ENCODE measurements around the gene POC1B. TPM values are rescaled to one million over a fixed set of nuclear protein-coding genes. Genes with fewer than 3 reads are reported as not detected.

The POC1B gene
- total and polyA plus RNA-seq, 2 experiments from 2014 or later = 8.3 to 15.0 TPM

DNA sequence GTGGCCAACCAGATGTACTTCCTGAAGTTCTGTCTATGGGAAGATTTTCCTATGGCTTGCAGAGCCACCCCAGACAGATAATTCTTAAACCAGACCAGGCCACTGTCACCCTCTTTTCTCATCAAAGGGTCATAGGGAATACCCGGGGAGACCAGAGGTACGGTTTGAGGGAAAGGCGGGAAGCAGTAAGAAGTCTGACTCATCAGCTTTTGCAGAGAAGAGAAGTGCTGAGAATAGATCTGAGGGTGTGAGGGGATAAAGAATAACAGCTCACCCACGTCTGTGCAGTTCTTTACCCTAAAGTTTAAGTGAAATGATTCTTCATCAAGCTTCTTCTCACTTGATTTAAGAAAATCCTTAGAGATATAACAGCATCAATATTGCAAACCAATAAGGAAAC, 21.3 kb upstream of the POC1B start:
- Histone ChIP-seq H3K36me3 (ENCODE audit: low read depth) (no peaks in the 10 kb centered on the region), H3K4me2 (ENCODE audit: unreplicated experiment) (no peak overlapping the region), H3K9me3 (ENCODE audit: low read depth) (no peaks in the 10 kb centered on the region), H3K4me1 (ENCODE audit: insufficient read depth) (peaks cover 10% of the 10 kb centered on the region; the same call in 1 of the 2 replicates), H3K9ac (no peak overlapping the region), H3K27me3 (replicated peaks; ENCODE audit: insufficient read depth) (no peaks in the 10 kb centered on the region), H3F3A (ENCODE audit: insufficient read depth) (no peaks in the 10 kb centered on the region), H4K20me1 (ENCODE audit: insufficient read depth) (no peaks in the 10 kb centered on the region), H3K4me3 (no peak overlapping the region), H2AFZ (no peak overlapping the region), H3K79me2 (ENCODE audit: insufficient read depth) (no peaks in the 10 kb centered on the region), H3K27ac (no peak overlapping the region), H3K9me2 (ENCODE audit: insufficient read depth) (no peaks in the 10 kb centered on the region)
- no peak for TF ChIP-seq EZH2phosphoT487 (IDR thresholded peaks at IDR 0.05; ENCODE audit: insufficient read depth, low read depth)
- peak; percentile 17 for DNase-seq
- WGBS, 2 experiments (ENCODE audit: low coverage in 1 of 2, low lambda C conversion rate in 2 of 2, missing lambda C conversion rate in 2 of 2) = 59 to 71% methylated on average over 4 of the region's 4 CpGs
- in situ Hi-C loops (cut with MboI) = no loop called here

GRCh38 chr12:89546151-89546550, 20.3 kb upstream of the POC1B start:
- in situ Hi-C loops (cut with MboI) = no loop called here

DNA sequence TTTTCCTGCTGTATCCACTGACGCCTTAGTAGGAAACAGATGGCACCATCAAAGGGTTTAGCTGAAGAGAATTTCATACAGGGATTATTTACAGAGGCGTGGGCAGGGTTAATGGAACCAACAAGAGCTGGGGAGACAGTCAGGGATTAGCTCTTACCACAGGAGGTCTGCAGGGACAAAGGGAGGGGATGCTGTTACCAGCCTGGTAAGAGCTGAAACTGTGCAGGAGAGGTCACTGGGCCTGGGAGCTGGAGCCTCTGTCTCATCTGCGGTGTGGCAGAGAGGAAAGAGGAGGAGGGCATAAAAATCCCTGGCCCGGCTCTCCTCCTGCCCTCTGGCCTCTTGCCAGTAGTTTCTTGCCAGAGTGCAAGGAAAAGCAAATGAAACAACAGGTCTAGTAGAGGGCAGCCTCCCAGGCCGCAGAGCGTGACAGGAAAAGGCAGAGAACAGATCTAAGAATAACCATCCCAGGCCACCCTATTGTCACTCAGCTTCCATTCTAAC, 18.9 kb upstream of the POC1B start:
- Histone ChIP-seq H2AFZ (no peak overlapping the region), H4K20me1 (ENCODE audit: insufficient read depth) (no peaks in the 10 kb centered on the region), H3K9ac (no peak overlapping the region), H3K79me2 (ENCODE audit: insufficient read depth) (no peaks in the 10 kb centered on the region), H3K36me3 (ENCODE audit: low read depth) (no peaks in the 10 kb centered on the region), H3F3A (ENCODE audit: insufficient read depth) (no peaks in the 10 kb centered on the region), H3K27ac (no peak overlapping the region), H3K4me3 (no peak overlapping the region), H3K9me2 (ENCODE audit: insufficient read depth) (no peaks in the 10 kb centered on the region), H3K4me2 (ENCODE audit: unreplicated experiment) (no peak overlapping the region), H3K4me1 (ENCODE audit: insufficient read depth) (peaks cover 10% of the 10 kb centered on the region; the same call in 1 of the 2 replicates), H3K27me3 (replicated peaks; ENCODE audit: insufficient read depth) (no peaks in the 10 kb centered on the region), H3K9me3 (ENCODE audit: low read depth) (no peaks in the 10 kb centered on the region)
- in situ Hi-C loops (cut with MboI) = no loop called here
- no peak for TF ChIP-seq EZH2 (IDR thresholded peaks at IDR 0.05; ENCODE audit: insufficient read depth, poor library complexity, severe bottlenecking)
- DNase-seq = peak; percentile 48
- WGBS, 2 experiments (ENCODE audit: low coverage in 1 of 2, low lambda C conversion rate in 2 of 2, missing lambda C conversion rate in 2 of 2) = 50 to 62% methylated on average over 6 of the region's 6 CpGs

More at GRCh38 chr12:89546151-89546550, 20.3 kb upstream of the POC1B start:
- H4K20me1 ChIP-seq (ENCODE audit: insufficient read depth) = no peaks in the 10 kb centered on the region
- WGBS, 2 experiments (ENCODE audit: low coverage in 1 of 2, low lambda C conversion rate in 2 of 2, missing lambda C conversion rate in 2 of 2) = 82 to 84% methylated on average over 4 of the region's 4 CpGs
- no peak overlapping the region for H3K4me2 ChIP-seq (ENCODE audit: unreplicated experiment)
- no peaks in the 10 kb centered on the region for H3F3A ChIP-seq (ENCODE audit: insufficient read depth)
- H3K9me3 ChIP-seq (ENCODE audit: low read depth) = no peaks in the 10 kb centered on the region
- no peak overlapping the region for H3K27ac ChIP-seq
- DNase-seq = no peak
- peaks cover 10% of the 10 kb centered on the region; the same call in 1 of the 2 replicates for H3K4me1 ChIP-seq (ENCODE audit: insufficient read depth)
- H3K27me3 ChIP-seq (replicated peaks; ENCODE audit: insufficient read depth) = no peaks in the 10 kb centered on the region
- no peaks in the 10 kb centered on the region for H3K36me3 ChIP-seq (ENCODE audit: low read depth)
- no peaks in the 10 kb centered on the region for H3K9me2 ChIP-seq (ENCODE audit: insufficient read depth)
- H3K79me2 ChIP-seq (ENCODE audit: insufficient read depth) = no peaks in the 10 kb centered on the region
- no peak overlapping the region for H3K9ac ChIP-seq
- no peak overlapping the region for H3K4me3 ChIP-seq
- no peak for TF ChIP-seq EZH2phosphoT487 (IDR thresholded peaks at IDR 0.05; ENCODE audit: insufficient read depth, low read depth)
- no peak for TF ChIP-seq EZH2 (IDR thresholded peaks at IDR 0.05; ENCODE audit: insufficient read depth, poor library complexity, severe bottlenecking)
- no peak overlapping the region for H2AFZ ChIP-seq

DNA sequence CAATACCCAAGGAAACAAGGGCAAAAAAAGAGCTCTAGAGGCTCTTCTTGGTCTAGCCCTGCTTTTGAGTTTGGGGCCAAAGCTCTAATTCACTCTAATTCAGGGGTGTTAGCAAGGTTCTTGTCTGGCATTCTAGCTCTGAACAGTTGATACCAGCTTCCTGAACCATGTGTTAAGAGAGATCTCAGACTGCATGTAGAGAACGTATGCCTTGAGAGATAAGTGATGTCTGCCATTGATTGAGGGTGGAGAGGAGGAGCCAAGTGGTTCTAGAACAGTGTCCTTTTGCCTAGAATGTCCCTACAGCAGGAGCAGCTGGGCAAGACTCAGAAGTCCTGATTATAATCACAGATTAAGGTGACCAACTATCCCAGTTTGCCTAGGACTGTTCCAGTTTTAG, 18.2 kb upstream of the POC1B start:
- Histone ChIP-seq H3K9ac (no peak overlapping the region), H3K27me3 (replicated peaks; ENCODE audit: insufficient read depth) (no peaks in the 10 kb centered on the region), H3K27ac (no peak overlapping the region), H2AFZ (no peak overlapping the region), H4K20me1 (ENCODE audit: insufficient read depth) (no peaks in the 10 kb centered on the region), H3F3A (ENCODE audit: insufficient read depth) (no peaks in the 10 kb centered on the region), H3K9me2 (ENCODE audit: insufficient read depth) (no peaks in the 10 kb centered on the region), H3K4me3 (no peak overlapping the region), H3K4me2 (ENCODE audit: unreplicated experiment) (no peak overlapping the region), H3K9me3 (ENCODE audit: low read depth) (no peaks in the 10 kb centered on the region), H3K36me3 (ENCODE audit: low read depth) (no peaks in the 10 kb centered on the region), H3K79me2 (ENCODE audit: insufficient read depth) (no peaks in the 10 kb centered on the region), H3K4me1 (ENCODE audit: insufficient read depth) (peaks cover 10% of the 10 kb centered on the region; the same call in 1 of the 2 replicates)
- no peak for DNase-seq
- TF ChIP-seq EZH2phosphoT487 (IDR thresholded peaks at IDR 0.05; ENCODE audit: insufficient read depth, low read depth) = no peak
- TF ChIP-seq EZH2 (IDR thresholded peaks at IDR 0.05; ENCODE audit: insufficient read depth, poor library complexity, severe bottlenecking) = no peak
- in situ Hi-C loops (cut with MboI) = no loop called here
- 100% methylated on average over 1 of the region's 1 CpG for WGBS, 2 experiments (ENCODE audit: low coverage in 1 of 2, low lambda C conversion rate in 2 of 2, missing lambda C conversion rate in 2 of 2)

All from GM23248 (cell line).